Epidermal melanocyte (primary cell): ENCODE measurements around the gene STOML1.

Experiments used
- DNase-seq: peaks from one replicate; pipeline ENCODE4 v3.0.0; 2011; ENCODE audit warnings: low spot score; ENCODE audit not compliant: insufficient read length

Gene STOML1

DNA sequence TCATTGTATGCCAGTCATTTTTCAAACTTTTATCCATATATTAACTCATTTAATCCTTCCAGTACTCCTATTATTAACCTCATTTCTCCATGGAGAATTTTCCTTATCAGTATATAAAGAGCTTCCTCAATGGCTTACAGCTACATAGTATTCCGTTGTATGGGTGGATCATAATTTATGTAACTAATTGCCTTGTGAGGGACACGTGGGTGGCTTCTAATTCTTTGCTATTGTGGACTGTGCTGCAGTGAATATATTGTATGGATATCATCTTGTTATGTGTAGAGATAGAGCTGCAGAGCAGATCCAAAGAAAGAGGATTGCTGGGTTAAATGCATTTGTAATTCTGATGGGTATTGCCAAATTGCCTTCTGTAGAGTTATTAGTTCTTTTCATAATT, 27.6 kb upstream of the STOML1 start:
- DNase-seq = peak; percentile 11

DNA sequence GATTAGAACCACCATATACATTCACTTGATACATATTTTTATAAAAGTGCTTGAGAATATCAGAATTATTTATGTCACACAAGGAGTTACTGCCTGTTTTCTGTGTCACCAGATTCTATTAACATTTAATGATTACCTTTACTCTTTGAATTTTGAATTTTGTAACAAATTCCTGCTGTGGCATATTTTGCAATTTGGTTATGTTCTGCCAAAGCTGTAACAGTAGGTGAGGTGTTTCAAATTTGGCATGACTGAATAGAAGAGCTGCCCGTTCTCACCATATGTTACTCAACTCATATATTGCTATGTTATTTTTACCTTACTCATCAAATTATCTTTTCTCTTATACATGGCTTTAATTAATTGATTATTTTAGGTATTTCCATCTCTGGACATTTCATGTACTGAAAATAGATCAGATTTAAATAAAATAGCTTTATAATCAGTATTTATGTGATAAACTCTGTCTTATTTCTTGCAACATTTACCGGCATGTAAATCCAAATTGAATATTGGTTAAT, 21.3 kb upstream of the STOML1 start:
- DNase-seq = no peak

DNA sequence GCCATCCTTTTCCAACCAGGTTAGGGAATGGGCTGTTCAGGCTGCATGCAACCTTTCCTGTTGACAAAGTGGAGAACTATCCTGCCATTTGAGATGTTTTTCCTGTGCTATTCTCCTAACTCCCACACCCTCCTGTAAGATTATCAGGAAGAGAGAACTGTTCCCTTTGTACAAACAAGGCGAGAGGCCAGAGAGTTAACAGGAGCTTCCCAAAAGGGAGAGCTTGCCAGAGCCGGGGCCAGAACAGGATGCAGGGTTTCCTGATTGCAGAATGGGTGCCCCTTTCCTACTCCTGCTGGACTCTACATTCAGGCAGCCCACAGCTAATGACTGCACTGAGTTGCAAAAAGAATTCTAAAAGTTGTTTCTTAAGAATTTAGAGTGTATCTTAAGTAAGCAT, 19.5 kb upstream of the STOML1 start:
- peak; percentile 14 for DNase-seq

DNA sequence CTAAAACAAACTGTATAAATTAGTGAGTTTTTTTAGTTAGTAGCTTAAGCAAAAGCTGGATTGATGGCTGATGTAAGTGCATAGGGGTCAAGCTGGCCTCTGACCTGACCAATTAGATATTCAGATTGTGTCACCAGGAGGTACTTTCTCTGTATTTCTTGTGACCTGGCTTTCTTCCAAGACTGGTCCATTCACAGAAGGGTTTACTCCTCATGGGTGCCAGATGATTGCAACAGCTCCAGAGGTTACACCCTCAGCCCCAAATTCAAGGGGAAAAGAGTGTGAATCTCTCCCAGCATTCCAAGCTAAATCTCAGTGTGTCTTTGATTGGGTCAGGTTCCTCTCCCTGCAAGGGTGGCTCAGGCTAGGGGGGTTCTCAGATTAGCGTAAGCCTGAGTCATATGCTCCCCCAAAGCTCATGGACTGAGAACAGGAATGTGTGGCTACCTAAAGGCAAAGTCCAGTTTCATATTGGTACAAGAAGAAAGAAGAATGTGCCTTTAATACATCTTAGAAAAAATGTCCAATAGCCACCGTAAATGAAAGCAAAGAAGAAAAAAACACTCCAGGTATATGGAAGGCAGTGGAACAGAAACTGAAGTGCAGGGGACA, 18.9 kb upstream of the STOML1 start:
- peak; percentile 12 for DNase-seq

DNA sequence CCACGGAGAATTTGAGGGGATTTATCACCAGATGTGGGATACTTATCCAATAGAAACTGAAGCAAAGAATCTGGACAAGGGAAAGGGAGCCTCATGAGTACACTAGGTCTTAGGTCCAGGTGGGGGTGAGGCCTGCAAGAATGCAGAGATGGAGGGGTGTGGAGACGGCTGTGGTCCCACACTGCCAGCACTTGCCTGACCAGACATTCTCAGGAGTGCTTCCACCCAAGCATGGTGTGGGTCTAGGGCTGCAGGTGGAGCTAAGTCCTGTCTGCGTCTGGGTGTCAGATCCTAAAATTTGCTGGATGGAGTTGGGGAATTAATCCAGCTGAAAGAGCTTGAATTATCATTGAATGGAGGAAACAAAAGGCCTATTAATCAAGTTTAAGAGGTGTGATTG, 16.8 kb upstream of the STOML1 start:
- DNase-seq = no peak

DNA sequence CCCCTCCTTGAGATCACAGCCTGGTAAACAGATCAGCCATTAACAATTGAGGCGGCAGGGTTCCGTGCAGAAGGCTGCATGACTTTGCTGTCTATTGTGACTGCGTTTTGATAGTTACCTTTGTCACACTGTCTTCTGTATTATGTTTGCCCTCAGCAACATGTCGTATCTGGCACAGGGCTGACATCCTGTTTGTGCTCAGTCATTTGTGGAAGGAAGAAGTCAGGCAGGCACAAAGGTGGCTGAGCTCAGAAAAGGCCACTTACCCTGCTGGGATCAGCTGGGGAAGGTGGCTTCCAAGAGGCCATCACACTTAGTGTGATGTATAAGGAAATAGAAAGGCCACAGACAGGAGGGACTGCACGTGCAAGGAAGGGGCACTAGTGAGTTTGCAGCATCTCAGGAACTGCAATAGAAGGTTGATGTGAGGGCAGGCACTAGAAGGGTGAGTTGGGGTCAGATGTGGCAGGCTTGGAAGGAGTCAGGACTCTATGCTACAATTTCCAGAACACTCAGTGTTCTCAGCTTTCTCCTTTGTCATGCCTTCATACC, 15.8 kb upstream of the STOML1 start:
- DNase-seq = no peak

DNA sequence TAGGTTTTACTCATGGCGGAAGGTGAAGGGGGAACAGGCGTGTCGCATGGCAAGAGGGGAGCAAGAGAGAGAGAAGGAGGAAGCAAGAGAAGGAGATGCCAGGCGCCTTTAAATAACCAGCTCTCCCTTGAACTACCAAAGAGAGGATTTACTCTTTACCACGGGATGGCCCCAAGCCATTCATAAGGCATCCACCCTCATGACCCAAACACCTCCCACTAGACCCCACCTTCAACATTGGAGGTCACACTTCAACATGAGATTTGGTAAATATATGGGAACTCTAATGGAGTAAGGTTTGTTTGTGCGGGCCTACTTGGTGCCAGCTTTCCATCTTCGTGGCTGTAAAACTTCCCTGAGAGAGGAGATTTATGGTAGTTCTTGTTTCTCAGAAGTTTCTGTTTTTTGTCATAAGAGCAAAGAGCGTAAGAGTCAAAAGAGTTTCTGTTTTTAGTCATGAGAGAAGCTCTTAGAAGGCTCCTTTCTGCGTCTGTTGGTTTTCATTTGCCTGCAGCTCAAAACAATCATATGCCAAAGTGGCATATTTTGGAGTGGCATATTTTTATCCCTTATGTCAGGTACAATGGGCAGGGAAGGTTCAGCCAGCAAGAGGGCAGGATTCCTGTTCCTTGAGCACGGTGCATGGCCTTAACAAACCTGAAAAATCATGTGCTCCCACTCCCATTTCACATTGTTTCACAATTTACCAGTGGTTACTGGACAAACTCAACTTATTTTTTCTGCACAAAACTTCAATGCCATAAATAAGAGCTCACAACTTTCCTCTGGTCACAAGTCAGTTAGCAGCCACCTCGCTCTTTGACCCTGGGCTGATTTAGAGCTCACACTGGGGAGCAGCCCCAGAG, 14.9 kb upstream of the STOML1 start:
- no peak for DNase-seq

DNA sequence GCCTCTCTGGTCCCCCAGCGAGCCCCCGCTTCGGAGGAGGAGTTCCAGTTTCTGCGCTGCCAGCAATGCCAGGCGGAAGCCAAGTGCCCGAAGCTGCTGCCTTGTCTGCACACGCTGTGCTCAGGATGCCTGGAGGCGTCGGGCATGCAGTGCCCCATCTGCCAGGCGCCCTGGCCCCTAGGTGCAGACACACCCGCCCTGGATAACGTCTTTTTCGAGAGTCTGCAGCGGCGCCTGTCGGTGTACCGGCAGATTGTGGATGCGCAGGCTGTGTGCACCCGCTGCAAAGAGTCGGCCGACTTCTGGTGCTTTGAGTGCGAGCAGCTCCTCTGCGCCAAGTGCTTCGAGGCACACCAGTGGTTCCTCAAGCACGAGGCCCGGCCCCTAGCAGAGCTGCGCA, 5.9 kb upstream of the STOML1 start:
- DNase-seq = no peak

DNA sequence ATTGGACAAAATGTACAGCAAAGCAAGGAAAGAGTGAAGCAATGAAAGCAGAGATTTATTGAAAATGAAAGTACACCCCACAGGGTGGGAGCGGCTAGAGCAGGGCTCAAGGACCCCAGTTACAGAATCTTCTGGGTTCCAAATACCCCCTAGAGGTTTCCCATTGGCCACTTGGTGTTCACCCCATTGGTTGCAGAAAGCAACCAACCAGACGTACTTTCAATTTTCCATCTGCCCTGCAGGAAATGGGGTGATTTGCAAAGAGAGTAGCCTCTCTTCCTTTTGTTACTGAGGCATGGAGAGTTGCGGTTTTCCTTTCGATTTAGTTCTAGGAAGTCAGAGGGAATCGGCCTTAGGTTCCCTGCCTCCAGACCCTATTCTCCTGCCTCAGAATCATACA, 4.8 kb upstream of the STOML1 start:
- no peak for DNase-seq

DNA sequence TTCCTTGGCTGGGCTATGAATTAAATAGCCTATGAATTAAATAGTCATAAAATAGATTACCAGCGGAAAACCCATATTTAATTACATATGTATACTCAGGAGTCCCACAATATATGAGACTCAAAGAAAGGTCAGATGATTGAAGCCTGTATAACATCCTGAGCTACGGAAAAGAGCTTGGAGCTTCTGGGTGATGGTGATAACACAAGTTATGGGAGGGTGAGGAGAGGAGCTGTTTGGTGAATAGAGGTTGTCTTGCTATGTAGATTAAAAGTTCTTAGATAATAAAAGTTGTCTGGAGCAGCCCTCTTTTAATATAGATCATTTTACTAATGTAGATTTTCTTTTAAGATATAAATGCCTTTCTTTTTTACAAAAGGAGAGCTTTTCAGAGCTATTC, 4.2 kb upstream of the STOML1 start:
- no peak for DNase-seq

DNA sequence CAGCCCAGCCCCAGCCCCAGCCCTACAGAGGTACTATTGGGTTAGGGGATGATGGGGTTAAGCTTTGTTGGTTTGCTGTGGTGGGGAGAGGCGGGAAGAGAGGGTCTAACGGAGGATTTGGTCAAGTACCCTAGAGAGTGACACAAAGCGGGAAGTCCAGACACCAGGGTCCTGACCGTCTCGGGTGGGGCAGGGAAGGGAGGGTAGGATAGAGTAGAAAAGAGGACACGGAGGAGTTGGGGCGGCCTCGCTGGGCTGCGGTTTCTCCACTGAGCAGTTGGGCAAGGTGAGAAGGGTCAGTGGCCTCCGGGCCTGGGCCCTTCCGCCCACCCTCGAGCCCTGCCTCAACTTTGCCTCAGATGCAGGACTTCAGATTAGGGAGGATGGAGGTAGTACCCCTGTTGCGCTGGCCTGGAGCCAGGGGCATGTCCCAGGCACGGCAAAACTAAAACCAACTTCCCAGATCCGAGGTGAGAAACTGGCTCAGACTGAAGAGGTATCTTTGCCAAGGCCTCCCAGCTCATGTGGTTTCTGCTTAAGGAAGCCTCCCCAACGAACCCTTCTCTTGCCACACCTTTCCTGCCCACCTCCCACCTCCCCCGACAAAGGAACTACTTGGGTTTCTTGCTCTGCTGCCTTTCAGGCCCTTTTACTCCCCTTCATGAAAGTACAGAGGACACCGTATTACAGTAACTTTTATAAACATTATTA, 3.0 kb upstream of the STOML1 start:
- no peak for DNase-seq

DNA sequence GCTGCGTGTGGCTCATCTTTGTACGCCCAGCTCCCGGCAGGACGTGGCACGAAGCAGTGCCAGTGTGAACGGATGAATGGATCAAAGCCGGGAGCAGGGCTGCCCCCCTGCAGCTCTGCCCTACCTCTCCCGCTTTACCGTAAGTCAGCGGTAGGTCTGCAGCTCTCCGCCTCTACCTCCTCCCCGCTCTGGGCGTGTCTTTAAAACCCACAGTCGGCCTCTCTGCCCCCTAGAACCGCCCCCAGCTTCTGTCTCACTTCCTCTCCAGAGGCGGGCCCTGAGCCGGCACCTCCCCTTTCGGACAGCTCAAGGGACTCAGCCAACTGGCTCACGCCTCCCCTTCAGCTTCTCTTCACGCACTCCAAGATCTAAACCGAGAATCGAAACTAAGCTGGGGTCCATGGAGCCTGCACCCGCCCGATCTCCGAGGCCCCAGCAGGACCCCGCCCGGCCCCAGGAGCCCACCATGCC, 2.4 kb upstream of the STOML1 start, which contains the start of gene PML:
TSS of gene PML (plus strand) at position 304 of the 471 bp plus-strand sequence. CDS start at position 401, 97 bp downstream.
- DNase-seq = peak; percentile 96

DNA sequence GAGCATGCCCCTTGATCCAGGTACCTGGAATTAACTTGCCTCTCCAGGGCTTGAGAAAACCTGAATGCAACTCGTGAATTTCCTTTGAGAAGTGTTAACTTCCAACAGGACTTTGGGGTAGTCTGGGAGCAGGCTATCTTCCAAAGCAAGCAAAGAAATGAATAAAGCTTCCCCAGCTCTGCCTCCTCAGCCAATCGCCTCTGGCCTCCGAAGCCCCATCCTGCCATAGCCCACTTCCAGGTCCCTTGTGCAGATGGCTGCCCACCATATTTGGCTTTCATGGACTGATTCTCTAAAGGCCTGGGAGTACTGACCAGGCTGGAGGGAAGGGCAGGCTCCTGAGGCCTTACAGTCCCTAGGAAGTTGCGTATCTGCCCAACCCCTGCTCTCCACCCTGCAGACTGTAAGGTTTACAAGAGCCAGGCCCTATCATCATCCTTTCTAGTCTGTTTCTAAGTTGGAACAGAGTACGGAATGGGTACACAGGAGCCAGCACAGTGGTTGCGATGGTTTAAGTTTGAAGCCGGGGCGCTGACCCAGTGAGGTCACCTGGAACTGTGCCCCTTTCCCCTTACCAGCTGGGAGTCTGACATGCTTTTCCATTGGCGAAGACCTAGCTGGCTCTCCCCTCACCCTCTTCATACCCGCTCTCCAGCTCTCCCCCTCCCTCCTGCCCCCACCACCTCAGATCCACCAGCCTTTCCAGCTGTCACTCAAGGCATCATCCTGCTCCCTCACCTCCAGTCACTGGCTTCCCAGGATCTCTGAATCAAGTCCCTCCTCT, 1.3 kb upstream of the STOML1 start:
- DNase-seq = no peak

DNA sequence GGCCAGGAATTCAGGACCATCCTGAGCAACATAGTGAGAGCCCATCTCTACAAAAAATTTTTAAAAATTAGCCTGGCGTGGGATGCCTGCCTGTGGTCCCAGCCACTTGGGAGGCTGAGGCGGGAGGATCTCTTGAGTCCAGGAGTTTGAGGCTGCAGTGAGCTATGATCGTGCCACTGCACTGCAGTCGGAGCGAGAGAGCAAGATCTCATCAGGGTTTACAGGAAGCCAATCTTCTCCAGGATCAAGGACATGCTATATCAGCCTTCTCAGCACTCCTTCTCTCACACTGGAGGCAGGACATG, 451 bp upstream of the STOML1 start:
- DNase-seq = no peak

DNA sequence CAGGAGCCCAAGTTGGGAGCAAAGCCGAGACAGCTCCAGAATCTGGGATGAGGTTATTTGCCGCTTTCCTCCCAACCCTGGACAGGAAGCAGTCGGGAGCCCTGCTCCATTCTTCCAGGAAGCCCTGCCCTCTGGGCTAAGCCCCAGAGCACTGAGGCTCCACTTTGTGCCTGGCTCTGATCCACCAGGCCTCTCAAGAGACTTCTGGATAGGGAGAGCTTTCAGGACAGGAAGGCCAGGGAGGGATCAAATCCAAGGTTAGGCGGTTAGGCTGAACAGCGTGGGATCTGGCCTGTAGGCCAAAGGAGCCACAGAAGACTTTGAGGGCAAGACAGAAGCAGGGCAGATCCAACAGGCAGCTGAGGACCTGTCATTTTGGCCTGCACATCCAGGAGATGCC, 835 bp downstream of the STOML1 start:
- DNase-seq = no peak

DNA sequence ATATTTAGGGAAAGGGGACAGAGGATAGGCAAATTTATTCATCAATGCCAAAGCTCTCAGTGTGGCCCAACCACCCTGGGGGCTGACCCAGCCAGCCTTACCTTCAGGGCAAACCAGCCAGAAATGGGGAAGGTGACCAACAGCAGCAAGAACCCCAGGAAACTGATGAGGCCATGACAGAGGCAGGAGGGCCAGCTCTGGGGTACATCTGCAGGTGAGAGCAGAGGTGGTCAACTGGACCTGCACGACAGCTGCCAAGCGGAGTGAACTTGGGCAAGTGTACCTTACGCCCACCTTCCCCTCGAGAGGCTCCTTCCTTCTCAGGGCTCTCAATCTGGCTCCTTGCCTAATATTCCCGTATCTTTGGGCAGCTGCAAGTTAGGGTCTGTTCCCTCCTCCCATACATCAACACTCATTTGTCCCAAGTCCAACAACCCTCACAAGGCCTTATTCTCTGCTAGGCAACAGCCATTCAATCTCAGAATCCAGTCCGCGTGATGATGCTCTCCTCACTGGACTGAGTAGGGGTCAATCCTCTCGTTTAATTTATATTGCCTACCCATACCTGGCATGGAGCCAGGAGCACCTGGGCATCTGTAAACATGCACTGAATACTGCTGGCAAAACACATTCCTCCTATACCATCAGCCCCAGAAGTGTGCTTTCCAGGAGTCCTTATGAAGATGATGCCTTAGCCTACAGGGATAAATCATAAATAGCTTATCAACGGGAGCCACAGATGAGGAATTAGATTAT, 1.7 kb downstream of the STOML1 start:
- DNase-seq = no peak

DNA sequence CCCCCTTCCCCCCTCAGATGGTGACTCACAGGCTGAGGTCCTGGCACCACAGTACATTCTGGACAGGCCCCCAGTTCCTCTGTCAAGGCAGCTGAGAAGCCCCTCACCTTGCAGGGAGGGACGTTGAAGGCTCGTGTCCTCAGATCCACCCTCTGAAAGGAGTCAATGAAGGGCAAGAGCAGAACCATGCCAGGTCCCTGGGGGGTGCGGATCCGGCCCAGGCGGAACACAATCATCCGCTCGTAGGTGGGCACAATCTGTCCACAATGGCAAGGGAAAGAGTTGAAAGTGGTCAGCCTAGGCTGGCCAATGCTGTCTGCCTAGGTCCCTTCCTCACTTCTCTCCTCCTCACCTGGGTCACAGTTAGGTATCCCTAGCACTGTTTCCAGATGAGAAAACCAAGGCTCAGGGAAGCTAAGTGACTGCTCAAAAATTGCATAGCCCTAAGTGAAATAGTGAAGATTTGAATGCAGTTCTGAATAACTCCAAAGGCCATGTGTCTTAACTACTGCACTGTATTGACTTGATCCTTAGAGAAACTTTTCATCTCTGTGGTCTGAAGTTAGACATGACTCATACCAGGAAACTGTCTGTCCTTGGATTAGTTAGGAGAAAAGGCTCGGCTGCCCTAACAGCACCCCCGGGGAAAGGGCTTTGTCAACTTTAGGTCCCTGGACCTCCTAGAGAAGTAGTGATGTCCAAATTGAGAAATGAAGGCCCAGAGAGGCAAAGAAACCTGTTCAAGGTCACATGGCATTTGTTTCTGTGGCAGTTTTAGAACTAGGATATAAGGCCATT, 2.9 kb downstream of the STOML1 start:
- no peak for DNase-seq

DNA sequence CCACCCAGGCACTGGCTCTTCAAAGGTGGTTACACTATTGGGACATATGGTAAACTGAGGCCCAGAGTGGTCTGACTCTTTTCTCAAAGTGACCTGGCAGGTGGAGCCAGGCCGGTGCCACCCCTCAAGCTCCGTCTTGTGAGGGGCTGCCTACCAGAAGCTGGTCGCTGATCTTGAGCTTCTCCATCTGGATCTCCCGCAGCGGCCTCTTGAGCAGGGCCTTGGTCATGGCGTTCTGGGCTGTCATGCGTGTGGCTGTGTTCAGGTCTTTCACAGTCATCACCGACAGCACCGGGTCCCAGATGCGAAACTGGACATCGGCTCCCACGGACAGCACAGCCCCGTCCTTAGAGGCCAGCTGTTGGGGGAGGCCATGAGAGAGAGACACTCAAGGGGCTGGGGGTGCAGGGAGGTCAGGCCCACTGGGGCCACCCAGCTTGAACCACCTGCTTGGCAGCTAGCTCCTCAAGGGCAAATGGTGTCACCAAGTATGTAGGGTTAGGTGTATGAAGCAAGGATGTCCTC, 3.6 kb downstream of the STOML1 start:
- no peak for DNase-seq
